A673 (cell line): ENCODE data around the gene LONP1. TPM values are rescaled to one million over a fixed set of nuclear protein-coding genes. Genes with fewer than 3 reads are reported as not detected.
A peak's percentile ranks its signal among the peaks of the same experiment; 100 is the strongest.

Experiments
- BruUV-seq: library from RNA; stranded (reverse); fragments of 400-500 nt; replicated peaks from 2 replicates; lab custom pipeline; 2021; lab: Mats Ljungman, UMichigan
- CTCF ChIA-PET: fragments of 300-600 bp; sonication (Branson Sonifier 250); formaldehyde crosslinking; loops from one replicate; lab custom pipeline; 2022; ENCODE audit warnings: antibody characterized with exemption; lab: Charles Lee
- POLR2A ChIA-PET: fragments of 300-600 bp; sonication (Branson Sonifier 250); formaldehyde crosslinking; loops from one replicate; lab custom pipeline; 2022; ENCODE audit warnings: antibody characterized with exemption; ENCODE audit not compliant: low non-redundant PET; lab: Charles Lee
- DNase-seq: peaks from one replicate; pipeline ENCODE4 v3.0.0-alpha.2; 2015; ENCODE audit warnings: low spot score
- H3K27ac ChIP-seq: fragments of 200-600 bp; sonication (generic); 2 replicates; pipeline ENCODE4 v1.5.1; 2016; ENCODE audit warnings: mixed run types, low read depth, mild to moderate bottlenecking, mixed read lengths, antibody characterized with exemption, low read length; ENCODE audit not compliant: poor library complexity, severe bottlenecking
- H3K27me3 ChIP-seq: fragments of 200-600 bp; sonication (generic); replicated peaks from 2 replicates; pipeline ENCODE4 v1.6.1; 2017; ENCODE audit warnings: mixed run types, low read depth, mild to moderate bottlenecking, mixed read lengths, antibody characterized with exemption, low read length; ENCODE audit not compliant: insufficient read depth, poor library complexity
- H3K36me3 ChIP-seq: fragments of 200-600 bp; sonication (generic); 2 replicates; pipeline ENCODE4 v1.6.1; 2016; ENCODE audit warnings: mixed run types, mild to moderate bottlenecking, mixed read lengths, antibody characterized with exemption, low read length; ENCODE audit not compliant: insufficient read depth, poor library complexity, severe bottlenecking
- H3K4me1 ChIP-seq: fragments of 200-600 bp; sonication (generic); 2 replicates; pipeline ENCODE4 v1.6.1; 2017; ENCODE audit warnings: mixed run types, mild to moderate bottlenecking, mixed read lengths, antibody characterized with exemption, low read length; ENCODE audit not compliant: insufficient read depth, poor library complexity, severe bottlenecking
- H3K4me3 ChIP-seq: fragments of 200-600 bp; sonication (generic); 2 replicates; pipeline ENCODE4 v1.5.1; 2016; ENCODE audit warnings: low read depth, mixed run types, mild to moderate bottlenecking, mixed read lengths, low read length; ENCODE audit not compliant: poor library complexity, severe bottlenecking
- H3K9me3 ChIP-seq: fragments of 200-600 bp; sonication (generic); 2 replicates; pipeline ENCODE4 v1.6.1; 2016; ENCODE audit warnings: mixed run types, low read depth, mild to moderate bottlenecking, mixed read lengths, antibody characterized with exemption, low read length; ENCODE audit not compliant: poor library complexity, severe bottlenecking
- CTCF ChIP-seq: fragments of 300-800, 200-600 bp; sonication (generic); conservative IDR thresholded peaks from 2 replicates; pipeline ENCODE4 v1.5.1; 2017; ENCODE audit warnings: low read depth, mild to moderate bottlenecking, antibody characterized with exemption, low read length, moderate library complexity, mixed read lengths
- EZH2 ChIP-seq: fragments of 200-600 bp; sonication (generic); IDR thresholded peaks from 2 replicates; pipeline ENCODE4 v1.6.1; 2017; ENCODE audit warnings: borderline replicate concordance, low read depth, mild to moderate bottlenecking, mixed read lengths, antibody characterized with exemption, low read length; ENCODE audit not compliant: poor library complexity, severe bottlenecking
- intact Hi-C: fragments of 100-400 bp; cut with micrococcal nuclease; formaldehyde crosslinking; loops from one replicate; pipeline ENCODE4 v1.10.0; 2022; ENCODE audit not compliant: unreplicated experiment
- total RNA-seq: library from RNA; stranded (reverse); gene quantifications from 2 replicates; pipeline ENCODE4 v1.2.3, GENCODE V29; 2021

LONP1 gene
- total RNA-seq, 1 experiment from 2014 or later: 152 TPM

- intact Hi-C loops: no loop called here
- H3K27ac ChIP-seq: no peak overlapping the region
- peaks cover 8% of the 10 kb centered on the region for H3K4me1 ChIP-seq
- no peaks in the 10 kb centered on the region for H3K27me3 ChIP-seq
- no TSS peak for BruUV-seq
- ChIA-PET POLR2A (no interaction called here), CTCF (no interaction called here)
- no peak overlapping the region for H3K4me3 ChIP-seq
- peaks cover 62% of the 10 kb centered on the region for H3K36me3 ChIP-seq
- TF ChIP-seq CTCF: no peak
- no peak for DNase-seq
- no peaks in the 10 kb centered on the region for H3K9me3 ChIP-seq
Measured at GRCh38 chr19:5692723-5693194, 27.2 kb downstream of the LONP1 start.

GRCh38 chr19:5691822-5692722 lies 27.9 kb downstream of the LONP1 start:
- Histone ChIP-seq H3K4me3 (peak overlapping the region; percentile 92), H3K27ac (peak overlapping the region; percentile 61), H3K27me3 (no peaks in the 10 kb centered on the region), H3K36me3 (peaks cover 60% of the 10 kb centered on the region), H3K4me1 (peaks cover 8% of the 10 kb centered on the region), H3K9me3 (no peaks in the 10 kb centered on the region)
- no peak for DNase-seq
- intact Hi-C loops: no loop called here
- TF ChIP-seq EZH2: no peak
- POLR2A ChIA-PET: interaction anchor here (0.6 to 2.4 kb wide), 2 partner anchors 26 to 57 kb away, joined by 7 to 21 read pairs; no protein-coding TSS in a partner anchor
- BruUV-seq: no TSS peak
- CTCF ChIA-PET: no interaction called here

GRCh38 chr19:5690955-5691821 lies 28.8 kb downstream of the LONP1 start:
- TF ChIP-seq CTCF (no peak), EZH2 (no peak)
- no peaks in the 10 kb centered on the region for H3K9me3 ChIP-seq
- H3K27ac ChIP-seq: peak overlapping the region; percentile 96
- ChIA-PET POLR2A (interaction anchor here (0.5 to 2.4 kb wide), 3 partner anchors 23 to 58 kb away, joined by 3 to 21 read pairs (median 7); no protein-coding TSS in a partner anchor), CTCF (interaction anchor here (0.8 kb wide), 1 partner anchor 27 kb away, joined by 4 read pairs; no protein-coding TSS in a partner anchor)
- no peaks in the 10 kb centered on the region for H3K27me3 ChIP-seq
- DNase-seq: peak; percentile 72
- H3K36me3 ChIP-seq: peaks cover 52% of the 10 kb centered on the region
- peak overlapping the region; percentile 92 for H3K4me3 ChIP-seq
- BruUV-seq: TSS peak; percentile 88
- H3K4me1 ChIP-seq: peaks cover 8% of the 10 kb centered on the region
- intact Hi-C loops: no loop called here
